Measurements from ENCODE around the gene SP3.

DNA sequence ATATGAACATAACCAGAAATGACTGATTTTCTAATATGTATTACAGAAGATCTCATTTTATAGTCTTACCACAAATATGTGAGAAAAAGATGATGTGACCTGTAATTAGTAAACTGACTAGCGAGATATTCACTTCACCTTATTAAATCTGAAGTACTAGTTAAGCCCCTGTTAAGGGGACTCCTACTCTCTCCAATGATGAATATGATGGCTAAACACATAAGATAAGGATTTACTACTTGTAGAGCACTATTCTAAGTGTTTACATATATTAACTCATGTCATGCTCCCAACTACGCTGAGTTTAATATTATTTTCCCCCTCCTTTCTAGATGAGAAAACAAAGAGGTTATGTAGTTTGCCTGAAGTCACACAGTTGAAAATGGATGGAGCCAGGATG lies 40.9 kb downstream of the SP3 start:
- no peak for TF ChIP-seq REST (IDR thresholded peaks at IDR 0.05; ENCODE audit: unreplicated experiment)
- no peak for TF ChIP-seq CTCF (conservative IDR thresholded peaks at IDR 0.05; ENCODE audit: low read depth in 2 of 2)
- TF ChIP-seq POLR2AphosphoS5 (IDR thresholded peaks at IDR 0.05; ENCODE audit: low read depth): no peak
- TF ChIP-seq EZH2phosphoT487 (IDR thresholded peaks at IDR 0.05; ENCODE audit: unreplicated experiment): no peak
- no peak for TF ChIP-seq EZH2 (IDR thresholded peaks at IDR 0.05; ENCODE audit: low read depth, unreplicated experiment)
- TF ChIP-seq JUNB (IDR thresholded peaks at IDR 0.05; ENCODE audit: unreplicated experiment): no peak
- TF ChIP-seq STAT1 (IDR thresholded peaks at IDR 0.05; ENCODE audit: unreplicated experiment): no peak
- TF ChIP-seq ZNF114 (CRISPR knock-in tag; IDR thresholded peaks at IDR 0.05): no peak
- TF ChIP-seq ZNF331 (CRISPR knock-in tag; IDR thresholded peaks at IDR 0.05; ENCODE audit: low read depth): no peak

Measured in GM23338 (cell line).